Erythroblast (primary cell): ENCODE data around the gene DPEP2NB.
"Not testable (repeated sequence)": the region's sequence is repeated elsewhere in the genome, so short reads cannot be mapped to it uniquely, and the experiment has no call there.

Experiments
- DNase-seq, 2 experiments: peaks; one replicate each; lab custom pipeline; 2025; lab: John Stamatoyannopoulos, UW
- GATA1 ChIP-seq: IDR thresholded peaks from 2 replicates; pipeline ENCODE4 v1.6.1; 2011; ENCODE audit warnings: low read depth, mild to moderate bottlenecking, control low read depth, low read length, moderate library complexity
- POLR2A ChIP-seq: IDR thresholded peaks from 2 replicates; pipeline ENCODE4 v1.6.1; 2011; ENCODE audit warnings: mild to moderate bottlenecking, low read length

Gene DPEP2NB

GRCh38 chr16:67999985-68000384 is 15.7 kb downstream of the DPEP2NB start:
- TF ChIP-seq POLR2A (no peak), GATA1 (no peak)
- no peak for DNase-seq

- peak; percentile 14 to 19 for DNase-seq
- TF ChIP-seq POLR2A = peak; percentile 34
Observed at GRCh38 chr16:67998779-67999688, 16.7 kb downstream of the DPEP2NB start, which contains the start of gene DPEP2. Gene DPEP2, minus strand, starts transcription at chr16:67999484. Its CDS starts 6,272 bp downstream, at chr16:67993212.

- DNase-seq = not testable (repeated sequence)
Observed at GRCh38 chr16:67998231-67998778, 17.4 kb downstream of the DPEP2NB start.

GRCh38 chr16:67996666-67997065 is 19.0 kb downstream of the DPEP2NB start:
- TF ChIP-seq POLR2A (no peak), GATA1 (no peak)
- peak; percentile 32 to 70 for DNase-seq

- DNase-seq = peak; percentile 26 to 46
- TF ChIP-seq POLR2A (no peak), GATA1 (no peak)
Observed at GRCh38 chr16:67995423-67995822, 20.3 kb downstream of the DPEP2NB start.

- peak; percentile 50 to 52 for DNase-seq
Observed at GRCh38 chr16:67994040-67994408, 21.7 kb downstream of the DPEP2NB start.

GRCh38 chr16:67993207-67994039 is 22.3 kb downstream of the DPEP2NB start:
- TF ChIP-seq GATA1 (no peak), POLR2A (peak; percentile 55)
- DNase-seq = peak; percentile 91 to 94

- DNase-seq = no peak
- TF ChIP-seq GATA1 = no peak
- no peak for TF ChIP-seq POLR2A
Observed at GRCh38 chr16:67992661-67993206, 23.0 kb downstream of the DPEP2NB start.

GRCh38 chr16:67990018-67990386 is 25.7 kb downstream of the DPEP2NB start:
- DNase-seq = no peak
- no peak for TF ChIP-seq POLR2A
- TF ChIP-seq GATA1 = no peak

GRCh38 chr16:67989322-67990017 is 26.2 kb downstream of the DPEP2NB start:
- TF ChIP-seq GATA1 = no peak
- TF ChIP-seq POLR2A = no peak
- no peak for DNase-seq

GRCh38 chr16:67988675-67989074 is 27.0 kb downstream of the DPEP2NB start:
- DNase-seq = no peak
- TF ChIP-seq POLR2A (no peak), GATA1 (no peak)

- TF ChIP-seq GATA1 = no peak
- no peak for TF ChIP-seq POLR2A
- DNase-seq = no peak
Observed at GRCh38 chr16:67987460-67988160, 28.1 kb downstream of the DPEP2NB start.

GRCh38 chr16:67986949-67987348 is 28.8 kb downstream of the DPEP2NB start:
- DNase-seq = no peak
- TF ChIP-seq GATA1 (no peak), POLR2A (no peak)
